GM20431 (cell line): ENCODE data around the gene SPOPL.

Source experiments
- in situ Hi-C: fragments of 300-500 bp; cut with MseI, MboI; formaldehyde crosslinking; loops from one replicate; pipeline ENCODE4 v1.15.0; 2020; ENCODE audit warnings: low sequenced_read_pairs; ENCODE audit not compliant: unreplicated experiment

Gene SPOPL

GRCh38 chr2:138493334-138493733 lies 8.2 kb upstream of the SPOPL start:
- in situ Hi-C loops: no loop called here

- in situ Hi-C loops: no loop called here
Measured at GRCh38 chr2:138494265-138494966, 7.2 kb upstream of the SPOPL start.

- in situ Hi-C loops: no loop called here
Measured at GRCh38 chr2:138495384-138495783, 6.2 kb upstream of the SPOPL start.

- in situ Hi-C loops: no loop called here
Measured at GRCh38 chr2:138496096-138496651, 5.4 kb upstream of the SPOPL start.

GRCh38 chr2:138497294-138497693 lies 4.3 kb upstream of the SPOPL start:
- in situ Hi-C loops: no loop called here

- in situ Hi-C loops: no loop called here
Measured at GRCh38 chr2:138499684-138500083, 1.9 kb upstream of the SPOPL start.

GRCh38 chr2:138500592-138501424 lies 762 bp upstream of the SPOPL start:
- in situ Hi-C loops: no loop called here

- in situ Hi-C loops: no loop called here
Measured at GRCh38 chr2:138502255-138503086, 901 bp downstream of the SPOPL start.

GRCh38 chr2:138503087-138503442 lies 1.5 kb downstream of the SPOPL start:
- in situ Hi-C loops: no loop called here

GRCh38 chr2:138503652-138504051 lies 2.1 kb downstream of the SPOPL start:
- in situ Hi-C loops: no loop called here

GRCh38 chr2:138504092-138504491 lies 2.5 kb downstream of the SPOPL start:
- in situ Hi-C loops: no loop called here

GRCh38 chr2:138504546-138505235 lies 3.1 kb downstream of the SPOPL start:
- in situ Hi-C loops: no loop called here

- in situ Hi-C loops: no loop called here
Measured at GRCh38 chr2:138507267-138507666, 5.7 kb downstream of the SPOPL start.

- in situ Hi-C loops: no loop called here
Measured at GRCh38 chr2:138510319-138510718, 8.7 kb downstream of the SPOPL start.

GRCh38 chr2:138512672-138513071 lies 11.1 kb downstream of the SPOPL start:
- in situ Hi-C loops: no loop called here

GRCh38 chr2:138514173-138514572 lies 12.6 kb downstream of the SPOPL start:
- in situ Hi-C loops: no loop called here

GRCh38 chr2:138515092-138515491 lies 13.5 kb downstream of the SPOPL start:
- in situ Hi-C loops: no loop called here

GRCh38 chr2:138516030-138516704 lies 14.6 kb downstream of the SPOPL start:
- in situ Hi-C loops: no loop called here

- in situ Hi-C loops: no loop called here
Measured at GRCh38 chr2:138518860-138519259, 17.3 kb downstream of the SPOPL start.
